GM21423 (cell line): ENCODE measurements around the gene CSDE1.
A peak's percentile ranks its signal among the peaks of the same experiment; 100 is the strongest.
"Not testable (repeated sequence)": the region's sequence is repeated elsewhere in the genome, so short reads cannot be mapped to it uniquely, and the experiment has no call there.

Experiments used
- ATAC-seq: cut with Tn5 transposase; IDR thresholded peaks from one replicate; pipeline ENCODE4 v1.9.1; 2021; ENCODE audit warnings: mild to moderate bottlenecking, moderate library complexity; ENCODE audit not compliant: unreplicated experiment

CSDE1 gene

DNA sequence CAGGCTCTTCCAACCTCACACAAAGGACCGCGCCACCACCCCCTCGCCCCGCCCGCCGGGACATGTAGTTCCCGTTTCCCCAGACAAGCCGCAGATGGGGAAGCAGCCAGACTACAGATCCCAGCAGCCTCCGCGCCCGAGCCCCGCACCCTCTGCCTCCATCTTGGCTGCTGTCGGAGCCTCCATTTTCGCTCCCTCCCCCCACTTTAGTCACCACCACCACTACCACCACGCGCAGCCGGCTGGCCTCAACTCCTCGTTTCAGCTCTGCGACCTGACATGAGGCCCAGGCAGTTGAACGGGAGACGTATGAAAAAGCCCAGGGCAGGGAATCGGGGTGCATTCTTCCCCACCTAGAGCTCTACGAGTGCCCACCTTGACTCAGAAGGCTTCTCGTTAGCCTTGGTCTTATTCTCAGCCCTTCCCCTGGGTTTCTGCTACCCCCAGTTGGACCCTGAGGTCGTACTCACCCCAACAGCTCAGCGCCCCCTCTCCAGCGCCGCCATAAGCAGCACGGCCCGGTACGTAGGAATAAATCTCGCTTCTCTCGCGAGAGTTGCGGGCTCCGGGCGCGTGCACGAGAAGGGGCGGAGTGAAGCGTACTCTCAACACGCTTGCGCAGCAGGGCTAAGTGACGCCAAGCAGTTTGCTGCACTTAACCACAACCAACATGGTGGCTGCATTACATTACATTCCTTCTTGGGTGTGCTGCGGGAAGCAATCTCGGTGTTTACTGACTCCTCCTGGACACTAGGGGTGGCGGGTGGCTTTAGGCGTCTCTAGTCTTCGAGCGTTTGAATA is at the start of gene CSDE1:
TSS of gene CSDE1 (minus strand) at position 530 of the 801 bp plus-strand sequence. CDS start 18,094 bp downstream, outside the sequence.
- ATAC-seq, result peak; percentile 81

DNA sequence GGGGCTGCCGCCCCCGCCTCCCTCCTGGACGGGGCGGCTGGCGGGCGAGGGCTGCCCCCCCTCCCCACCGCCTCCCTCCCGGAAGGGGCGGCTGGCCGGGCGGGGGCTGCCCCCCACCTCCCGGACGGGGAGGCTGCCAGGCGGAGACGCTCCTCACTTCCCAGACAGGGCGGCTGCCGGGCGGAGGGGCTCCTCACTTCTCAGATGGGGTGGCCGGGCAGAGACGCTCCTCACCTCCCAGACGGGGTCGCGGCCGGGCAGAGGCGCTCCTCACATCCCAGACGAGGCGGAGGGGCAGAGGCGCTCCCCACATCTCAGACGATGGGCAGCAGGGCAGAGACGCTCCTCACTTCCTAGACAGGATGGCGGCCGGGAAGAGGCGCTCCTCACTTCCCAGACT is 46.7 kb upstream of the CSDE1 start:
- ATAC-seq, result not testable (repeated sequence)

DNA sequence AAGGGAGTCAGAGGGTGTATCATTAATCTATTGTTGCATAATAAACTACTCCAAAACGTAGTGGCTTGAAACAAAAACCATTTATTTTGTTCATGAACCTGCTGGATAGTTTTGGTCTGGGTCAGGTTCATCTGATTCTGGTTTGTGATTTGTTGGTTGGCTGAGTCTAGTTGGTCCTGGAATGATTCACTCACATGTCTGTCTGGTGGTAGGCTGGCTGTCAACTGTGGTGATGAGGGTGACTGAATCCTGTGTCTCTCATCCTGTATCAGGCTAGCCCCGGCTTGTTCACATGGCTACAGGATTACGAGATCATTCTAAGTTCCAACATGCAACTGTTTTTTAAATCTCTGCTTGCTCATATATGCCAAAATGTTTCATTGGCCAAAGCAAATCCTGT is 45.2 kb upstream of the CSDE1 start:
- ATAC-seq, result no peak

DNA sequence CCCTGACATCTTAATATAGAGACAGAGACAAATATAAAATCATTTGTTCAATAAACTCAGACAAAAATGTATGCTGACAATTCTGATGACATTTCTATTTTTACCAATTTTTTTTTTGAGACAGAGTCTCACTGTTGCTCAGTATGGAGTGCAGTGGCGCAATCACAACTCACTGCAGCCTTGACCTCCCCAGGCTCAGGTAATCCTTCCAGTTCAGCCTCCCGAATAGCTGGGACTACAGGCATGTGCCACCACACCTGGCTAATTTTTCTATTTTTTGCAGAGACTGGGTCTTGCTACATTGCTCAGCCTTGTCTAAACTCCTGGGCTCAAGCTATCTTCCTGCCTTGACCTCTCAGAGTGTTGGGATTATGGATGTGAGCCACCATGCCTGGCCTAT is 36.3 kb upstream of the CSDE1 start:
- ATAC-seq, result no peak

DNA sequence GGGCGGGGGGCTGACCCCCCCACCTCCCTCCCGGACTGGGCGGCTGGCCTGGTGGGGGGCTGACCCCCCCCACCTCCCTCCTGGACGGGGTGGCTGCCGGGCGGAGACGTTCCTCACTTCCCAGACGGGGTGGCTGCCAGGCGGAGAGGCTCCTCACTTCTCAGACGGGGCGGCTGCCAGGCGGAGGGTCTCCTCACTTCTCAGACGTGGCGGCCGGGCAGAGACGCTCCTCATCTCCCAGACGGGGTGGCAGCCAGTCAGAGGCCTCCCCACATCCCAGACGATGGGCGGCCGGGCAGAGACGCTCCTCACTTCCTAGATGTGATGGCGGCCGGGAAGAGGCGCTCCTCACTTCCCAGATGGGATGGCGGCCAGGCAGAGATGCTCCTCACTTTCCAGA is 32.8 kb upstream of the CSDE1 start:
- ATAC-seq, result not testable (repeated sequence)

DNA sequence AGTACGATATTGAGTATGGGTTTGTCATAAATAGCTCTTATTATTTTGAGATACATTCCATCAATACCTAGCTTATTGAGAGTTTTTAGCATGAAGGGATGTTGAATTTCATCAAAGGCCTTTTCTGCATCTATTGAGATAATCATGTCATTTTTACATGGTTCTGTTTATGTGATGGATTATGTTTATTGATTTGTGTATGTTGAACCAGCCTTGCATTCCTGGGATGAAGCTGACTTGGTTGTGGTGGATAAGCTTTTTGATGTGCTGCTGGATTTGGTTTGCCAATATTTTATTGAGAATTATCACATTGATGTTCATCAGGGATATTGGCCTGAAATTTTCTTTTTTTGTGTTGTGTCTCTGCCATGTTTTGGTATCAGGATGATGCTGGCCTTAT is 28.7 kb upstream of the CSDE1 start:
- ATAC-seq, result not testable (repeated sequence)

DNA sequence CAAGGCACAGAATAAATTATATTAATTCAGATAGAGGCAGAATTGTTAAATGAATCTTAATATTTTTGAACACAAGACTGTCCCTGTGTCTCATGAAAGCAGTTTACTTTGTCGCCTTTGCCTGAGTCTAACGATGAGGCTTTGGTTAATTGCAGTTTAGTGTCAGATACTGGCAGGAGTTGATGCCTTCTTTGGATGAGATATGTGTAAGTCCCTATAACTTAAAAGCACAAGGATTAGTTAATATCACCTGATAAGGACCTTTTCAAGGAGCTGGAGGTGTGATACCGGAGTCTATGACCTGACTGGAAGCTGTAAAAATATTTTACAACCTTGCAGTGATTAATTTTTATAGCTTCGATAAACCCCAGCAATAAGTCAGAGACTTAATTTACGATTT is 24.7 kb upstream of the CSDE1 start:
- no peak for ATAC-seq

DNA sequence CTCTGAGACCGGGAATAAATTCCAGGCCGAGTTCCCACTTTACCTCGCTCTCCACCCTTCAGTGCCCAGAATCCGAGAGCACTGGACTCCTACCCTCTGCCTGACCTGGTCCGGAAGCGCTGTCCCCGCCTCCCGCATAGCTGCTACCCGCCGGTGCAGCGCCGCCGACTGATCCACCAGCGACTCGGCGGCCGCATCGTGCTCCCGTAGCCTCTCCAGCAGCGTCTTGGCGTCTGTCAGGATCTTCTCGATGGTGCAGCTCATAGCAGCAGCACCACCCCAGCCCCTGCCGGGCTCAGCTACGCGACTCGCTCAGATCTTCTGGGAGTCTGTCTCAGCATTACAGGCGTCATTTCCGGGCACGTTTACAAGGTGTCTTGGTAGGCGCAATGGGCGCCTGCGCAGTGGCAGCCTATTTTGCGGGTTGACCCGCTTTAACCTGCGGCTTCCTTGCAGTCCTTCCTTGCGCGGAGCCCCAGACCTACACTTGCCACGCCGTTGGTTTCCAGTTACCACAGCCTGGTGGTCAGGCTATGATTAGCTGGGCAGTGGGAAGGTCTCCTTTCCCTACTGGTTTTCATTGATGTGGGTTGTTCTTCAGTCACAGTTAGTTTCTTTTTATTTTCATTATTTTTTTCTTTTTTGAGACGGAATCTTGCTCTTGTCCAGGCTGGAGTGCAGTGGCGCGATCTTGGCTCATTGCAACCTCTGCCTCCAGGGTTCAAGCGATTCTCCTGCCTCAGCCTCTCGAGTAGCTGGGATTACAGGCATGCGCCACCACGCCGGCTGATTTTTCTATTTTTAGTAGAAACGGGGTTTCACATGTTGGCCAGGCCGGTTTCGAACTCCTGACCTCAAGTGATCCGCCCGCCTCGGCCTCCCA is 22.8 kb upstream of the CSDE1 start, which contains the start of gene SIKE1:
TSS of gene SIKE1 (minus strand) at position 342 of the 883 bp plus-strand sequence. CDS start at position 264, 78 bp downstream.
- ATAC-seq, result peak; percentile 97

DNA sequence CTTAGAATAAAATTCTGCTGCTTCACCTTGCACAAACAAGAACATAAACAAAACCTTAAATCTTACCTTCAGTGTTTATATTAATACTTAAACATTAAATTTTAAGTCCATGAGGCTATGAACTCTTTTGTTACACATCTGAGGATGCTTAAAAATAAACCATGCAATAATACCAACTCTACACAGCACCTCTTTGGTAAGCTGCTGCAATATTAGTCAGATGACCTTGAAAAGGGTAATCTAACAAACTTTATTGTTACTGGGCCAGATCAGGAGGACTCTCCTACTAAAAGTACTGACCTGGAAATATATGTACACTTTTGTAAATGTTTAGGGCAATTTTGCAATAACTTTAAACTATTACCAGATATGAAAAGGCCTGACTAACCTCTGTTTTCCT is 21.9 kb upstream of the CSDE1 start:
- no peak for ATAC-seq

DNA sequence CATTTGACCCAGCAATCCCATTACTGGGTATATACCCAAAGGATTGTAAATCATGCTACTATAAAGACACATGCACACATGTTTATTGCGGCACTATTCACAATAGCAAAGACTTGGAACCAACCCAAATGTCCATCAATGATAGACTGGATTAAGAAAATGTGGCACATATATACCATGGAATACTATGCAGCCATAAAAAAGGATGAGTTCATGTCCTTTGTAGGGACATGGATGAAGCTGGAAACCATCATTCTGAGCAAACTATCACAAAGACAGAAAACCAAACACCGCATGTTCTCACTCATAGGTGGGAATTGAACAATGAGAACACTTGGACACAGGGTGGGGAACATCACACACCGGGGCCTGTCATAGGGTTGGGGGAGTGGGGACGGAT is 18.9 kb upstream of the CSDE1 start:
- not testable (repeated sequence) for ATAC-seq

DNA sequence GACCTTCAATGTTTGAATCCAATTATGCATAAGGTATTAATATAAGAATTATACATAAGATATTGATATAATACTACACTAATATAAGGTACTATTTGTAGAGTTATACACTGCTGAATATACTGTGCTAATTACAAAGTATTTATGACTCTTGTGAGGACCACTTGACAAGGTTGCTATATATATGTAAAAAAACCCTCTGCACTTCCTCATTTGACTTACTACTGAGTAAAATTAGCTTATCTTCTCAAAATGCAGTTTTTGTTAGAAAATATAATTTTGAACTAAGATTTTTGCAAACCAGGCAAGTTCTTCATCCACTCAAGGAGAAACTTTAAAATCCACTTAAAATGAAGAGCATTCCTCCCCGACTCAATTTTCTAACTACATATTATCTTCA is 14.2 kb upstream of the CSDE1 start:
- ATAC-seq, result no peak

DNA sequence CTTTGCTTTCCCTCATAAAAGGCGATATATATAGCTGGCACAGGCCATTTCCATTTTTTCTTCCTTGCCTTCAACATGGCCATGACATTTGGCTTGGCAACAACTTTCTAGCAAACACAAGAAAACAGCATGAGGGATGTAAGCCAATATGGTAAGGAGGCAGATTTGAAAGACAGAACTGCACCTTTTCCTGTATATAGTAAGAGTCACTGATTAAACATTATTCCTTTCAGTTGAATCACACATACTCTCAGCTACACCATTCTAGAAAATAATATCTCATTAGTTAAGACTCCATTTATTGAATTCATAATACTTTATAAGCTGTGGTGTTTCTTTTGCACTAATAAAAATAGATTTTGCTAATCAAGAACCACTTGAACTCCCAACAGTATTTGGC is 13.2 kb upstream of the CSDE1 start:
- ATAC-seq, result no peak

DNA sequence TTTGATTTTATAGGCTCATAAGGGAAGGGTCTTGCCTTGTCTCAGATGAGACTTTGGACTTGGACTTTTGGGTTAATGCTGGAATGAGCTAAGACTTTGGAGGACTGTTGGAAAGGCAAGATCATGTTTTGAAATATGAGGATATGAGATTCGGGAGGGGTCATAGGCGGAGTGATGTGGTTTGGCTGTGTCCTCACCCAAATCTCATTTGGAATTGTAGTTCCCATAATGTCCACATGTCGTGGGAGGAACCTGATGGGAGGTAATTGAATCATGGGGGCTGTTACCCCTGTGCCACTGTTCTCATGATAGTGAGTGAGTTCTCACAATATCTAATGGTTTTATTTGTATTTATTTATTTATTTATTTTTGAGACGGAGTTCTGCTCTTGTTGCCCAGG is 6.9 kb upstream of the CSDE1 start:
- ATAC-seq, result no peak

DNA sequence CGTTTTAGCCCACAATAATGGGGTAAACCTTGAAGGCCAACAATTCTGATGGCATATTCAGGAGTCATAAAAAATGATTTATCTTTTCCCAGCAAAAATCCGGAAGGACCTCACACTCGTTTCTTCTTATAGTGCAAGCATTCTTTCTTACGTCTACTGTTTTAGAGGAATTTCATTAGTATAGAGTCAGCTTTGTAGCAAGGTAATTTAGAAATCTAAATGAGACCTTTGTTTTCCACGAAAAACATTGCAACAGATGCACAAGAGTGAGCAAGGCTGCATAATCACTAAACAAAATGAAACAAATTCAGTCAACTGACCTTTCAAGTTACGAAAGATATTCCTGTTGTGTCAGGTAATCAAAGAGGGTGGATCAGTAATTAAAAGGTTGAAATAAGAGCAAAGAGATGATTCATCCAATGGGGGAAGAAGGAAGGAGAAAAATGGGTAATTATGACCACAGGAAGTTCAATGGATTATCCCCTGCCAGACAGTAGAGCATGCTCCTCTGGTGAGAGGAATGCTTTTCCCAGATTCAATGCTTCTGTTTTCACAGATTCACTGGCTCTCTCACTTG is 560 bp upstream of the CSDE1 start:
- ATAC-seq, result no peak

DNA sequence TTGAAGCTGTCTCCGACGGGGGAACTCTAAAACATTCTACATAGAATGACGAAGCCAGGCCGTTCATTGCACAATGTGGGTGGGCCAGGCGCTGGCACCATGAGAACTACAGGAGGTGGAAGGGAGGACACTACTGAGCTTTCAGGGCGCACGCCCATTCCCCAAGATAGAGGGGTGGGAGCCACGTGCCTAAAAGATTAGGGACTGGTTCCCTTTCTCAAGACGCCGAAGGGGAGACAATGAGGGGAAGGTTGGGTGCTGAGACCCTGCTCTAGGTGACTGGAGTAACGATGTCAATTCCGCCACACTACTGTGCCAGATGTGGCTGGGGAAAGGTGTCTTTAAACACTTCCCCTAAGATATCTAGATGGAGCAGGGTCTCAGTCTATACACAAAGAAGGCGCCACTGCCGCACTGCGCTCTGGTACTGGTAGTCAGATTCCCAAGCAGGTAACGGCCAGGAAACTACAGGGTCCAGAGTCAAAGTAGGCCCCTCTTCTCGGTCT is 782 bp downstream of the CSDE1 start:
- ATAC-seq, result no peak

DNA sequence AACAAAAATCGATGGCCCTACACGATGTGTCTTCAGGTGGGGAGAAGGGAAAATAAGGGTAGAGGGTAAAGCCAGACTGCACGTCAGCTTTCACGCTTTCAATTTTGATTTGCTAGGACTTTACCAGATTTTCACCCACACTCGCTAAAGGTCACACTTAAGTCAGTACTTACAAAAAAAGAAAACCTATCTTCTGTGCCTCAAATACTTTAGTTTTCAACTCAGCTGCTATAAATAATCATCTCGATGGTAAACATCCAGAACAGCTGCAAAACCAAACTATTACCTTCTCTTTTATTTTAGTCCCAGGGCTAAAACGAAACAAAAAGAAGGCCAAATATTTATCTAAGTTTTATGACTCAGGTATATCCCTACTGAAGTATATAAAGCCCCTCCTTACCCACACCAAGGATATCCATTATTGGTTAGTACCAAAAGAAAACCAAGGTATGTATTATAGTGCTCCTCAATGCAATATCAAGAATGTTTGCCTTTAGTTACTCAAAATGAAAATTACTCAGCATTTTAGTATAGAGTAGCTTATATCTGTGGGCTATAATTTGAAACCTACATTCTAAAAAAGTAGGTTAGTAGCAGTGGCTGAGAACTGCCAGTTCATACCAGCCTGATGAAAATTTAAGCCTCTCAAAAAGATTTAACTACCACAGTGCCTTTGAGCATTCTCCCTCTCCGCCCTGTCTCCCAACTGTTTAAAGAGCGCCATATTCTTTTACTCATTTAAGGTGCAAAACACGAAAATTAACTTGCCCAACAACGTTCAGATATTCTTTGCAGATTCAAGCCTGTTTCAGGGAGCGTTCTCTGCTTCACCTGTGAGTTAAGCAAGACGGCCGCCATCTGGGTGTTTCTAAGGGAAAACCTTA is 1.5 kb downstream of the CSDE1 start:
- peak; percentile 30 for ATAC-seq

DNA sequence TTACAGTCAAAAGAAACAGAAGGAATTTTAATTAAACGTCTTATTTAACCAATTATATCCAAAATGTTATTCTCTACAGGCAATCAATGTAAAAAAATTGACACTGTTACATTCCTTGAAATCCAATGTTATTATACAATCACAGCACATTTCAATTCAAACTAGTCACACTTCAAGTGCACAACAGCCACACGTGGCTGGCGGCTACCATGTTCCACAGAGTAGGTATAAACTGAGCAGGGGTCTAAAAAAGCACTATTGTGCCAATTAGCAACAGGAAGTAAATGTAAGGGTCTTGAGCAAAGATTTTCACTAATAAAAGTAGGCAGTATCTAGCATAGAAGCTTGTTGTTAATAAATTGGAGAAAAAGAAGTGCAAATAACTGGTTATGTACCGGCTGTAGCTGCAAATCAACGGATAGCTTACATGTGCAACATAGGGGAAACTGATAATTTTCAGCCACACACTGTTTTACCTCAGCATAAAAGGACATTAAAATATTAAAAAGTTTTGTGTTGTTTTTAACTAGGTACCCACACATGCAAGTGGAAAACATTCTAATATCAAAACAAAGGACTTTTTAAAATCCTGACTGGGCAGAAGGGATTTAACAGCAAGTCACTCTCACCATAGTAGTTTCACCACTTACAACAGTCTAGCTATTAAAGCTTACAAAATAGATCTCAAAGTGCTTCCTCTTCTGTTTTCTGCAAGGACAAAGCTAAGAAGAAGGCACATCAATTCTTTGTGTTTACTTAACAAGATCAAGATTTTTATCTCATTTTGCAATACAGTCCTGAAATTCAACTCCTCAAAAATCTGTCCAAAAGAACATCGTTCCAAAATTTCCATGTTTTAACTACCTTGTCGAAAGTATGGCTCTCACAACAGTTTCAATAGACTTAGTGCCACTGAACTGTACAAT is 2.5 kb downstream of the CSDE1 start:
- ATAC-seq, result no peak

DNA sequence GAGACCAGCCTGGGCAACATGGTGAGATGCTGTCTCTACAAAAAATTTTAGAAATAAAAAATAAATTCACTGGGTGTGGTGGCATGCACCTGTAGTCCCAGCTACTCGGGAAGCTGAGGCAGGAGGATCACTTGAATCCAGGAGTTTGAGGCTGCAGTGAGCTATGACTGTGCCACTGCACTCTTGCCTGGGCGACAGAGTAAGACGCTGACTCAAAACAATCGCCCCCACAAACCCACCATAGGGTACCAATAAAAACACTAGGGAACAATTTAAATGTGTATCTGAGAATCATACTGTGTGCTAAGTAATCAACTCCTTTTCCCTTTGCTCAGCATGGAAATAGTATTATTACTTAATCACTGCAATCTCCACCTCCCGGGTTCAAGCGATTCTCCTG is 4.1 kb downstream of the CSDE1 start:
- ATAC-seq, result not testable (repeated sequence)

DNA sequence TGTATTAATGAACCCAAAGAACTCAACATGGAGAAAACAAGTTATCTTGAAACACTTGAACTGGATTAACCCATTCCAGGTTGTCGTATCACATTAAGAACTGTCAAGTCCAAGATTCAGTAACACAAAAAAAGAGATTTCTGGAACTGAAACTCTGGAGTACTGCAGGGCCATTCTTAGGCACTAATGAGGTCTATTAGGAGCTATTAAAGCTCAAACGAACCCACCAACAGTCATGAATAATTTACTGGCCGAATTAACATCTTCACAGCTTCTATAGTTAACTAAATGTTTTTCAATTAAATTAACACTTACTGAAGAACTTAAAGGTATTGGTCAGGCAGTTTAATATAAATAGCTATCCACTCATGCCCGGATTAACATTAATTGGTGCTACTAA is 4.6 kb downstream of the CSDE1 start:
- ATAC-seq, result no peak
